ENCODE data around the gene SLC38A8. TPM values are rescaled to one million over a fixed set of nuclear protein-coding genes. Genes with fewer than 3 reads are reported as not detected.

SLC38A8 gene
- total RNA-seq, 2 donors from 2014 or later: not detected

GRCh38 chr16:84072014-84072413 lies 29.4 kb upstream of the SLC38A8 start:
- intact Hi-C loops (cut with DNase I): no loop called here
- DNase-seq: peak; percentile 45
- ATAC-seq: peak in 1 of 2 donors; percentile 35

- no peak for DNase-seq
- intact Hi-C loops (cut with DNase I): no loop called here
- ATAC-seq: no peak
Measured at GRCh38 chr16:84071121-84071520, 28.5 kb upstream of the SLC38A8 start.

GRCh38 chr16:84069540-84069939 lies 26.9 kb upstream of the SLC38A8 start:
- DNase-seq: no peak
- ATAC-seq: peak in 1 of 2 donors; percentile 24
- intact Hi-C loops (cut with DNase I): loop anchor here in 1 of 2 donors (10.0 kb wide), 1 partner anchor 245 kb away; no protein-coding TSS in a partner anchor

GRCh38 chr16:84068783-84069462 lies 26.3 kb upstream of the SLC38A8 start:
- DNase-seq (no peak), ATAC-seq (peak in 1 of 2 donors; percentile 25)
- intact Hi-C loops (cut with DNase I): loop anchor here in 1 of 2 donors (10.0 kb wide), 1 partner anchor 244 kb away; no protein-coding TSS in a partner anchor

GRCh38 chr16:84068041-84068440 lies 25.4 kb upstream of the SLC38A8 start:
- intact Hi-C loops (cut with DNase I): loop anchor here in 1 of 2 donors (10.0 kb wide), 1 partner anchor 243 kb away; no protein-coding TSS in a partner anchor
- DNase-seq: no peak
- ATAC-seq: no peak

GRCh38 chr16:84067640-84068039 lies 25.0 kb upstream of the SLC38A8 start:
- intact Hi-C loops (cut with DNase I): loop anchor here in 1 of 2 donors (10.0 kb wide), 1 partner anchor 243 kb away; no protein-coding TSS in a partner anchor
- no peak for ATAC-seq
- no peak for DNase-seq

- ATAC-seq (peak in 1 of 2 donors; percentile 41), DNase-seq (no peak)
- intact Hi-C loops (cut with DNase I): loop anchor here in 1 of 2 donors (10.0 kb wide), 1 partner anchor 241 kb away; no protein-coding TSS in a partner anchor
Measured at GRCh38 chr16:84065536-84066132, 23.0 kb upstream of the SLC38A8 start.

- intact Hi-C loops (cut with DNase I): loop anchor here (2.0 to 10.0 kb wide), 3 partner anchors 97 to 239 kb away; partner anchors contain the start of gene NECAB2 (in 1 of the 2)
- DNase-seq (no peak), ATAC-seq (no peak)
Measured at GRCh38 chr16:84063980-84064379, 21.4 kb upstream of the SLC38A8 start.

- intact Hi-C loops (cut with DNase I): loop anchor here (2.0 to 10.0 kb wide), 3 partner anchors 96 to 238 kb away; partner anchors contain the start of gene NECAB2 (in 1 of the 2)
- DNase-seq (peak; percentile 85), ATAC-seq (peak; percentile 92)
Measured at GRCh38 chr16:84062734-84063640, 20.4 kb upstream of the SLC38A8 start.

GRCh38 chr16:84061236-84061819 lies 18.7 kb upstream of the SLC38A8 start:
- ATAC-seq (no peak), DNase-seq (no peak)
- intact Hi-C loops (cut with DNase I): loop anchor here (5.0 to 10.0 kb wide), 2 partner anchors 94 to 237 kb away; partner anchors contain the start of gene NECAB2 (in 1 of the 2)

- DNase-seq (no peak), ATAC-seq (no peak)
- intact Hi-C loops (cut with DNase I): loop anchor here (5.0 to 10.0 kb wide), 2 partner anchors 93 to 235 kb away; partner anchors contain the start of gene NECAB2 (in 1 of the 2)
Measured at GRCh38 chr16:84059946-84060901, 17.6 kb upstream of the SLC38A8 start.

- ATAC-seq (no peak), DNase-seq (no peak)
- intact Hi-C loops (cut with DNase I): no loop called here
Measured at GRCh38 chr16:84059111-84059510, 16.5 kb upstream of the SLC38A8 start.

GRCh38 chr16:84058664-84059063 lies 16.1 kb upstream of the SLC38A8 start:
- DNase-seq: peak; percentile 57
- intact Hi-C loops (cut with DNase I): no loop called here
- peak in 1 of 2 donors; percentile 69 for ATAC-seq

- no peak for DNase-seq
- no peak for ATAC-seq
- intact Hi-C loops (cut with DNase I): no loop called here
Measured at GRCh38 chr16:84058211-84058610, 15.6 kb upstream of the SLC38A8 start.

- DNase-seq (no peak), ATAC-seq (peak in 1 of 2 donors; percentile 16)
- intact Hi-C loops (cut with DNase I): no loop called here
Measured at GRCh38 chr16:84056933-84057332, 14.3 kb upstream of the SLC38A8 start.

GRCh38 chr16:84055801-84056634 lies 13.4 kb upstream of the SLC38A8 start:
- peak in 1 of 2 donors; percentile 8 for ATAC-seq
- intact Hi-C loops (cut with DNase I): no loop called here
- no peak for DNase-seq

- intact Hi-C loops (cut with DNase I): no loop called here
- DNase-seq: no peak
- peak; percentile 55 to 75 for ATAC-seq
Measured at GRCh38 chr16:84055366-84055765, 12.8 kb upstream of the SLC38A8 start.

Measured in left cardiac atrium (tissue), 4 donors.